Endothelial cell of umbilical vein (primary cell): ENCODE results near the gene FOXRED1. TPM values are rescaled to one million over a fixed set of nuclear protein-coding genes. Genes with fewer than 3 reads are reported as not detected.
"Not testable (repeated sequence)": the region's sequence is repeated elsewhere in the genome, so short reads cannot be mapped to it uniquely, and the experiment has no call there.

Source experiments
- BruUV-seq: library from RNA; stranded (reverse); fragments of 400-500 nt; replicated peaks from 2 replicates; lab custom pipeline; 2021; lab: Mats Ljungman, UMichigan
- CTCF ChIA-PET: fragments of 300-600, 350-600 bp; sonication (Branson Sonifier 250); formaldehyde crosslinking; loops from one replicate; lab custom pipeline; 2021; ENCODE audit warnings: antibody characterized with exemption, inconsistent platforms; lab: Charles Lee
- POLR2A ChIA-PET: fragments of 300-600, 350-600 bp; sonication (Branson Sonifier 250); formaldehyde crosslinking; loops from one replicate; lab custom pipeline; 2021; ENCODE audit warnings: antibody characterized with exemption, inconsistent platforms; lab: Charles Lee
- DNase-seq: peaks from one replicate; pipeline ENCODE4 v3.0.0-alpha.2; 2011; ENCODE audit warnings: low read depth, low spot score
- FAIRE-seq: peaks from 2 replicates; lab custom pipeline; 2011; peaks lifted over from hg19 to GRCh38; lab: Jason Lieb, UNC
- H2AFZ ChIP-seq: 2 replicates; pipeline ENCODE4 v1.6.0; 2012; ENCODE audit warnings: low read depth, low read length, control low read depth, inconsistent platforms
- H3K27ac ChIP-seq: 2 replicates; pipeline ENCODE4 v1.5.1; 2011; ENCODE audit warnings: low read depth, mild to moderate bottlenecking, control low read depth, low read length, moderate library complexity; ENCODE audit not compliant: insufficient read depth
- H3K27me3 ChIP-seq, 2 experiments: 2 replicates each; pipeline versions ENCODE4 v1.6.0 to v1.6.1; 2011; ENCODE audit warnings: low read length in 2 of 2, mixed read lengths in 1 of 2; ENCODE audit not compliant: control insufficient read depth in 2 of 2, insufficient read depth in 2 of 2
- H3K36me3 ChIP-seq, 2 experiments: 2 replicates in 1 of 2; 3 replicates in 1 of 2; pipeline ENCODE4 v1.5.1; 2011; ENCODE audit warnings: low read length in 2 of 2, mild to moderate bottlenecking in 1 of 2, moderate library complexity in 1 of 2; ENCODE audit not compliant: control insufficient read depth in 2 of 2, insufficient read depth in 2 of 2; ENCODE audit errors: extremely low read depth in 1 of 2
- H3K4me1 ChIP-seq: 3 replicates; pipeline ENCODE4 v1.5.1; 2011; ENCODE audit warnings: mild to moderate bottlenecking, low read length; ENCODE audit not compliant: control insufficient read depth, insufficient read depth; ENCODE audit errors: extremely low read depth
- H3K4me2 ChIP-seq: 2 replicates; pipeline ENCODE4 v1.6.1; 2011; ENCODE audit warnings: low read length, control low read depth, mixed read lengths; ENCODE audit not compliant: insufficient read depth
- H3K4me3 ChIP-seq, 3 experiments: fragments of 200-600 bp in 1 of 3; sonication (generic), shearing (Covaris generic) in 1 of 3; replicated peaks in 1 of 3; 2 replicates each; pipeline ENCODE4 v1.5.1; 2011 to 2016; ENCODE audit warnings: control low read depth in 3 of 3, low read length in 3 of 3, mild to moderate bottlenecking in 2 of 3, inconsistent platforms in 1 of 3, low read depth in 1 of 3, moderate library complexity in 1 of 3; ENCODE audit not compliant: insufficient read depth in 1 of 3
- H3K79me2 ChIP-seq: 2 replicates; pipeline ENCODE4 v1.6.0; 2012; ENCODE audit warnings: low read length, inconsistent platforms; ENCODE audit not compliant: control insufficient read depth, insufficient read depth
- H3K9ac ChIP-seq: replicated peaks from 2 replicates; pipeline ENCODE3; 2011; ENCODE audit warnings: low read length, control low read depth; ENCODE audit not compliant: insufficient read depth; ENCODE audit errors: extremely low read depth
- H3K9me1 ChIP-seq: replicated peaks from 3 replicates; pipeline ENCODE4 v1.6.0; 2011; ENCODE audit warnings: mild to moderate bottlenecking, low read length; ENCODE audit not compliant: control insufficient read depth, insufficient read depth; ENCODE audit errors: extremely low read depth
- H3K9me3 ChIP-seq: replicated peaks from 2 replicates; pipeline ENCODE4 v1.5.1; 2012; ENCODE audit warnings: low read length, inconsistent platforms; ENCODE audit not compliant: control insufficient read depth, insufficient read depth
- H4K20me1 ChIP-seq: replicated peaks from 2 replicates; pipeline ENCODE3; 2011; ENCODE audit warnings: mild to moderate bottlenecking, low read length; ENCODE audit not compliant: control insufficient read depth, insufficient read depth; ENCODE audit errors: extremely low read depth
- EZH2 ChIP-seq: IDR thresholded peaks from 2 replicates; pipeline ENCODE4 v1.6.1; 2012; ENCODE audit warnings: borderline replicate concordance, low read depth, mild to moderate bottlenecking, moderate library complexity, low read length, inconsistent platforms; ENCODE audit not compliant: severe bottlenecking
- FOS ChIP-seq: IDR thresholded peaks from 2 replicates; pipeline ENCODE4 v1.6.1; 2011; ENCODE audit warnings: mild to moderate bottlenecking, low read length, moderate library complexity, borderline replicate concordance; ENCODE audit not compliant: insufficient read depth
- GATA2 ChIP-seq: IDR thresholded peaks from 2 replicates; pipeline ENCODE4 v1.7.0; 2011; ENCODE audit warnings: low read depth, mild to moderate bottlenecking, moderate library complexity, mixed read lengths, low read length; ENCODE audit not compliant: insufficient read length, insufficient read depth
- JUN ChIP-seq: IDR thresholded peaks from 2 replicates; pipeline ENCODE4 v1.6.1; 2011; ENCODE audit warnings: borderline replicate concordance, low read depth; ENCODE audit not compliant: insufficient read length, insufficient read depth
- MAX ChIP-seq: IDR thresholded peaks from 2 replicates; pipeline ENCODE4 v1.6.1; 2011; ENCODE audit not compliant: insufficient read depth, insufficient read length
- MYC ChIP-seq: IDR thresholded peaks from one replicate; pipeline ENCODE4 v1.6.1; 2011; ENCODE audit warnings: mild to moderate bottlenecking, low read depth, low read length
- POLR2A ChIP-seq: IDR thresholded peaks from 2 replicates; pipeline ENCODE4 v1.6.1; 2012; ENCODE audit warnings: low read depth, mild to moderate bottlenecking, control low read depth, low read length
- POLR2AphosphoS5 ChIP-seq: IDR thresholded peaks from 2 replicates; pipeline ENCODE4 v1.6.1; 2012; ENCODE audit warnings: low read depth, mild to moderate bottlenecking, control low read depth, low read length, moderate library complexity; ENCODE audit not compliant: insufficient read depth
- dilution Hi-C: fragments of 300-500 bp; cut with MboI; formaldehyde crosslinking; loops from one replicate; pipeline ENCODE4 v1.15.0; 2019; ENCODE audit warnings: low sequenced_read_pairs; ENCODE audit not compliant: extremely low pct_ligation_motif_present
- intact Hi-C: fragments of 100-400 bp; cut with micrococcal nuclease; formaldehyde crosslinking; loops from one replicate; pipeline ENCODE4 v1.10.0; 2022
- polyA plus RNA-seq, 4 experiments: library from polyadenylated mRNA; depleted of rRNA in 3 of 4; stranded (reverse) in 3 of 4; unstranded in 1 of 4; fragments of >200 nt; gene quantifications; 2 replicates each; pipeline versions ENCODE4 v1.2.1 to v1.2.3, GENCODE V29; 2011 to 2012; ENCODE audit warnings: missing spikeins in 1 of 4
- total RNA-seq: library from RNA; stranded (reverse); gene quantifications from 2 replicates; pipeline ENCODE4 v1.2.3, GENCODE V29; 2021
- TF ChIP-seq, protein P1 (sequence below), 2 donors: IDR thresholded peaks; 1 replicate in 1 of 2; 2 replicates in 1 of 2; pipeline ENCODE4 v1.5.1; 2011; ENCODE audit warnings: low read length in 2 of 2, mild to moderate bottlenecking in 2 of 2, moderate library complexity in 2 of 2, control low read depth in 1 of 2, inconsistent platforms in 1 of 2, low read depth in 1 of 2; ENCODE audit not compliant: insufficient read depth in 1 of 2; ENCODE audit errors: extremely low read depth in 1 of 2

FOXRED1 gene
- total and polyA plus RNA-seq, 2 donors (not counting 3 experiments of a cell fraction or from before 2014, with no cell fraction given), result 32.4 to 33.5 TPM

DNA sequence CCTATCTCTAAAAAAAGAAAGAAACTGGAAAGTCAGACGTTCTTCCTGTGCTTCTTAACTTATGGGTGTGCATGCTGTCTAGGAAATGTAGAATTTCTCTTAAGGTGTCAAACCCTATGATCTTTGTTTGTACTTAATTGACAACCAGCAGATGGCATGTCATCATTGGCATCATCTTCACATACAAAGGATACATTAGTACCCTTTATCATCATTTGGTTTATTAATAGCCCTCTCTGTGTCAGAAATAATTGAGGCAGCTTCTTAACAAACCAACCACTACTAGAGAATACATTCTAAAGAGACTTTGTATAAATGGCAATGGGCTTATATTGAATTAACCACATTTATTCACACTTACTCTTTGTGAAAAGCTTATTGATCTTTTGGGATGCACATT, 14.1 kb upstream of the FOXRED1 start:
- H3K9me1 ChIP-seq, result peaks cover 3% of the 10 kb centered on the region
- dilution Hi-C loops (no loop called here), intact Hi-C loops (no loop called here)
- ChIA-PET POLR2A (no interaction called here), CTCF (no interaction called here)
- no peak for TF ChIP-seq MAX
- TF ChIP-seq POLR2A, result no peak
- no peak for TF ChIP-seq FOS
- TF ChIP-seq EZH2, result no peak
- no peak for TF ChIP-seq GATA2
- TF ChIP-seq, protein P1, sequence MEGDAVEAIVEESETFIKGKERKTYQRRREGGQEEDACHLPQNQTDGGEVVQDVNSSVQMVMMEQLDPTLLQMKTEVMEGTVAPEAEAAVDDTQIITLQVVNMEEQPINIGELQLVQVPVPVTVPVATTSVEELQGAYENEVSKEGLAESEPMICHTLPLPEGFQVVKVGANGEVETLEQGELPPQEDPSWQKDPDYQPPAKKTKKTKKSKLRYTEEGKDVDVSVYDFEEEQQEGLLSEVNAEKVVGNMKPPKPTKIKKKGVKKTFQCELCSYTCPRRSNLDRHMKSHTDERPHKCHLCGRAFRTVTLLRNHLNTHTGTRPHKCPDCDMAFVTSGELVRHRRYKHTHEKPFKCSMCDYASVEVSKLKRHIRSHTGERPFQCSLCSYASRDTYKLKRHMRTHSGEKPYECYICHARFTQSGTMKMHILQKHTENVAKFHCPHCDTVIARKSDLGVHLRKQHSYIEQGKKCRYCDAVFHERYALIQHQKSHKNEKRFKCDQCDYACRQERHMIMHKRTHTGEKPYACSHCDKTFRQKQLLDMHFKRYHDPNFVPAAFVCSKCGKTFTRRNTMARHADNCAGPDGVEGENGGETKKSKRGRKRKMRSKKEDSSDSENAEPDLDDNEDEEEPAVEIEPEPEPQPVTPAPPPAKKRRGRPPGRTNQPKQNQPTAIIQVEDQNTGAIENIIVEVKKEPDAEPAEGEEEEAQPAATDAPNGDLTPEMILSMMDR (IDR thresholded peaks at IDR 0.05; ENCODE audit: extremely low read depth in 1 of 2, insufficient read depth in 1 of 2, low read depth in 1 of 2, low read length in 2 of 2), result no peak
- no peak for TF ChIP-seq POLR2AphosphoS5
- TF ChIP-seq MYC, result no peak
- no peak for TF ChIP-seq JUN
- FAIRE-seq, result no peak
- no peak for DNase-seq
- no peak overlapping the region for H3K4me3 ChIP-seq
- H3K27ac ChIP-seq, result no peak overlapping the region
- H3K9me3 ChIP-seq, result no peaks in the 10 kb centered on the region
- no TSS peak for BruUV-seq
- H2AFZ ChIP-seq, result no peak overlapping the region
- no peak overlapping the region for H3K4me2 ChIP-seq
- no peak overlapping the region for H3K9ac ChIP-seq
- no peaks in the 10 kb centered on the region for H3K27me3 ChIP-seq
- H3K79me2 ChIP-seq, result no peaks in the 10 kb centered on the region
- peaks cover 10 to 16% of the 10 kb centered on the region in 2 experiments for H3K36me3 ChIP-seq
- H3K4me1 ChIP-seq, result no peaks in the 10 kb centered on the region
- H4K20me1 ChIP-seq, result no peaks in the 10 kb centered on the region

GRCh38 chr11:126255507-126255906, 13.4 kb upstream of the FOXRED1 start:
- H3K4me2 ChIP-seq, H3K4me3 ChIP-seq, FAIRE-seq, BruUV-seq, DNase-seq, H3K4me1 ChIP-seq, CTCF ChIA-PET, H2AFZ ChIP-seq, H3K9me3 ChIP-seq, H3K27me3 ChIP-seq, H3K27ac ChIP-seq, POLR2A ChIA-PET, H3K9me1 ChIP-seq, dilution Hi-C loops, H4K20me1 ChIP-seq, intact Hi-C loops, H3K9ac ChIP-seq, H3K79me2 ChIP-seq: not testable (repeated sequence)
- H3K36me3 ChIP-seq, result peaks cover 10 to 16% of the 10 kb centered on the region in 2 experiments
